Measurements from ENCODE around the gene CCKAR.

- TF ChIP-seq CTCF (IDR thresholded peaks at IDR 0.05) (no peak), POLR2A (IDR thresholded peaks at IDR 0.05) (no peak)
Measured at GRCh38 chr4:26474551-26474950, 15.7 kb downstream of the CCKAR start.

All from prostate gland (tissue), 2 donors.